Neutrophil (primary cell): ENCODE results near the gene OXLD1.
"Not testable (repeated sequence)": the region's sequence is repeated elsewhere in the genome, so short reads cannot be mapped to it uniquely, and the experiment has no call there.

Experiments
- H3K27ac ChIP-seq: fragments of 200-600 bp; sonication (generic); 2 replicates; pipeline ENCODE4 v1.5.1; 2016; ENCODE audit warnings: mild to moderate bottlenecking, moderate library complexity
- H3K27me3 ChIP-seq: fragments of 200-600 bp; sonication (generic); 2 replicates; pipeline ENCODE4 v1.6.0; 2016; ENCODE audit warnings: mild to moderate bottlenecking
- H3K36me3 ChIP-seq: fragments of 200-600 bp; sonication (generic); 2 replicates; pipeline ENCODE4 v1.5.1; 2017
- H3K4me1 ChIP-seq, 2 experiments: fragments of 200-600 bp in 1 of 2; sonication (generic) in 1 of 2; 1 replicate in 1 of 2; 2 replicates in 1 of 2; pipeline versions ENCODE4 v1.5.1 to v1.6.1; 2013 to 2016; ENCODE audit warnings: low read depth in 1 of 2, low read length in 1 of 2, mild to moderate bottlenecking in 1 of 2, moderate library complexity in 1 of 2; ENCODE audit not compliant: control insufficient read depth in 1 of 2, insufficient read depth in 1 of 2
- H3K4me3 ChIP-seq, 2 experiments: fragments of 200-600 bp in 1 of 2; sonication (generic) in 1 of 2; 1 replicate in 1 of 2; 2 replicates in 1 of 2; pipeline ENCODE4 v1.5.1; 2013 to 2016; ENCODE audit warnings: low read depth in 1 of 2, low read length in 1 of 2, mild to moderate bottlenecking in 1 of 2, moderate library complexity in 1 of 2
- H3K9me3 ChIP-seq: fragments of 200-600 bp; sonication (generic); 2 replicates; pipeline ENCODE4 v1.5.1; 2016
- CTCF ChIP-seq: fragments of 200-600 bp; sonication (generic); IDR thresholded peaks from 2 replicates; pipeline ENCODE4 v1.5.1; 2016; ENCODE audit warnings: antibody characterized with exemption

The OXLD1 gene

GRCh38 chr17:81676906-81677305 is 10.5 kb upstream of the OXLD1 start:
- no peak overlapping the region for H3K27ac ChIP-seq
- no peaks in the 10 kb centered on the region for H3K4me1 ChIP-seq
- no peaks in the 10 kb centered on the region for H3K9me3 ChIP-seq
- TF ChIP-seq CTCF: no peak
- H3K4me3 ChIP-seq: no peak overlapping the region
- H3K36me3 ChIP-seq: peaks cover 29% of the 10 kb centered on the region
- H3K27me3 ChIP-seq: no peaks in the 10 kb centered on the region

DNA sequence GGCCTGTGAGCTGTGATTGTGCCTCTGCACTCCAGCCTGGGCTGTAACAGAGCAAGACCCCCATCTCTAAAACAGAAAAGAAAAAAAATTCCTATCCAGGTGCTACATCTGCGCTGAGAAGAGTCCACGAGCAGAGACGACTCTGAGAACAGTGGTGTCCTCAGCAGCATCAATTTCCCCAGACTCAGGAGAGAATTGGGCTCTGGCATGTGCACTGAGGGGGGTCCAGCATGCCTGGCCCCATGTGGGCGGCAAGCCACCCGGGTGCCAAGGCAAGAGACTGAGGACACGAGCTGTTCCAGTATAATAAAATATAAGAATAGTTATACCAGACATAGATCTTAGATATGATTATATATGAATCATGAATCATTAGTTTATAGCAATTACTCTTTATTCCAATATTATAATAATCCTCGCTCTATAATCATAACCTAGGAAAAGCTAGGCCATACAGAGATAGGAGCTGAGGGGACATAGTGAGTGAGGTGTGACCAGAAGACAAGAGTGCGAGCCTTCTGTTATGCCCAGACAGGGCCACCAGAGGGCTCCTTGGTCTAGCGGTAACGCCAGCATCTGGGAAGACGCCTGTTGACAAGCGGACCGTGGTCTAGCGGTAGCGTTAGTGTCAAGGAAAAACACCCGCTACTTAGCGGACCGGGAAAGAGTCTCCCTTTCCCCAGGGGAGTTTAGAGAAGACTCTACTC is 9.3 kb upstream of the OXLD1 start:
- H3K36me3 ChIP-seq: peaks cover 40% of the 10 kb centered on the region
- H3K4me3 ChIP-seq, H3K27me3 ChIP-seq, H3K9me3 ChIP-seq, H3K27ac ChIP-seq, H3K4me1 ChIP-seq: not testable (repeated sequence)
- peak; percentile 43 for TF ChIP-seq CTCF

- H3K36me3 ChIP-seq: peaks cover 55% of the 10 kb centered on the region
- H3K9me3 ChIP-seq: no peaks in the 10 kb centered on the region
- no peak for TF ChIP-seq CTCF
- H3K27ac ChIP-seq: no peak overlapping the region
- H3K4me1 ChIP-seq: no peaks in the 10 kb centered on the region
- no peaks in the 10 kb centered on the region for H3K27me3 ChIP-seq
- H3K4me3 ChIP-seq: no peak overlapping the region
These were observed 7.3 kb upstream of the OXLD1 start for GRCh38 chr17:81673561-81674258.

- Histone ChIP-seq H3K27me3 (no peaks in the 10 kb centered on the region), H3K9me3 (no peaks in the 10 kb centered on the region), H3K4me1 (peaks cover 4 to 6% of the 10 kb centered on the region in 2 experiments), H3K36me3 (peaks cover 59% of the 10 kb centered on the region), H3K4me3 (no peak overlapping the region), H3K27ac (no peak overlapping the region)
- no peak for TF ChIP-seq CTCF
These were observed 6.5 kb upstream of the OXLD1 start for GRCh38 chr17:81672954-81673353.

- H3K9me3 ChIP-seq: no peaks in the 10 kb centered on the region
- H3K4me1 ChIP-seq: peaks cover 9 to 10% of the 10 kb centered on the region in 2 experiments
- H3K27ac ChIP-seq: no peak overlapping the region
- TF ChIP-seq CTCF: no peak
- H3K27me3 ChIP-seq: no peaks in the 10 kb centered on the region
- peaks cover 59% of the 10 kb centered on the region for H3K36me3 ChIP-seq
- no peak overlapping the region for H3K4me3 ChIP-seq
These were observed 6.1 kb upstream of the OXLD1 start for GRCh38 chr17:81672504-81672903.
